HG02938 (cell line): Measurements from ENCODE around the gene PDSS2.
"Not testable (repeated sequence)": the region's sequence is repeated elsewhere in the genome, so short reads cannot be mapped to it uniquely, and the experiment has no call there.

ENCODE experiments used
- ATAC-seq: cut with Tn5 transposase; IDR thresholded peaks from one replicate; pipeline ENCODE4 v1.9.1; 2021; ENCODE audit warnings: mild to moderate bottlenecking, moderate library complexity; ENCODE audit not compliant: unreplicated experiment

The PDSS2 gene

DNA sequence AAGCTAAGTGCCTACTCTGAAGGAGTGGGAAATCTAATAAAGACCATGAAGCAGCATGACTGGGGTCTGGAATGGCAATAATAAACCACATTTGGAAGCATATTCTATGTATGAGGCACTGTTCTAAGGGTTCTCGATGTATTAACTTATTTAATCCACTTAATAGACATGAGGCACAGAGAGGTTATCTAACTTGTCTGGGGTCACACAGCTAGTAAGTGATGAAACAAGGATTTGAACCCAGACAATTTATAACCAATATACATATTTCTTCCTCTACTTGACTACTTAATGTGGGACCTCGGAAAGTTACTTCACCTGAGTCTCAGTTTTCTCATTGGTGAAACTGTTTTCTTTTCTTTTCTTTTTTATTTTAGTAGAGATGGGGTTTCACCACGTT is 131.3 kb downstream of the PDSS2 start:
- no peak for ATAC-seq

DNA sequence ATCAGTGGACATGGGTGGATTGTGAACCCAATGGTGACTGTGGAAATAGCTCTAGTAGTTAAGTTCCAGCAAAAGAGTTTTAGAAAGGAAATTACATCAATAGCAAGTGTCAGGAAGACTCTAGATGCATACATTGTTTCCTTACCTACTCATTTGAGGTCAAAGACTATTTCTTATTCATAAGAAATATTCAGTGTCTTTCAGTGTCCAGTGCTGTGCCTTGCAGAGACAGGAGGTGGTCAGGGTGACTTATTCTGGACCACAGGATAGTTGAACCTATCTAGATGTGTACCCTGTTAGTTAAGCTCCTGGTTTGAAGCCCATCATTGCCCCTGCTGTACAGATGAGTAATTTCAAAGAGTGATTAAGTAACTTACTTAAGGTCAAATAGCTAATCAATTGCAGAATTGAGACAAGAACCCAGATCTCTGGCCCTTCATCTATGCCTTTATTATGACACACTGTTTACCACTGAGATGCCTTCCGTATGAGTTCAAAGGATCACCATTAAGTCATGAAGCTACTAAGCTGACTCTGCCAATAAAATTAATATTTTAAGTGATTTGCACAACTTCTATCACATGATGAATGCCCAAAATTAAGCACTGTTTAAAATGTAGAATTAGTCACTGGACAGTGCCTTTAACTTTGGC is 136.1 kb downstream of the PDSS2 start:
- no peak for ATAC-seq

DNA sequence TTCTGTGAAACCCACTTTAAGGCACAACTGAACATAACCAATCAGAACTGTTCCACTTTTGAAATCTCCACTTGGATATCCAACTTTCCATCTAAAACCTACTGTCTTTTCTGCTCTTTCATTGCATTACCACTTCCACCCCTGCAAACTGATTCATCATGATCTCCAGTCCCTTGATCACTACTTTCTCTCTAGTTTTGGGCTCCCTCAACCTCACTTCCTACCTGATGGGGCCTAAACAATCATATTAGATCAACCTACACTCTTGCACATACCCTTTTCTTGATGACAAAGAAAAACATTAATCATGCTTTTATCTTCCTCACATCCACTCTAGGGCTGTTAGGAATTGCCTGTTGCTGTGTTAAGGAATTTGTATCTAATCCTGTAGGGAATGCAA is 137.6 kb downstream of the PDSS2 start:
- ATAC-seq: no peak

GRCh38 chr6:107319906-107320530 is 139.3 kb downstream of the PDSS2 start:
- no peak for ATAC-seq

DNA sequence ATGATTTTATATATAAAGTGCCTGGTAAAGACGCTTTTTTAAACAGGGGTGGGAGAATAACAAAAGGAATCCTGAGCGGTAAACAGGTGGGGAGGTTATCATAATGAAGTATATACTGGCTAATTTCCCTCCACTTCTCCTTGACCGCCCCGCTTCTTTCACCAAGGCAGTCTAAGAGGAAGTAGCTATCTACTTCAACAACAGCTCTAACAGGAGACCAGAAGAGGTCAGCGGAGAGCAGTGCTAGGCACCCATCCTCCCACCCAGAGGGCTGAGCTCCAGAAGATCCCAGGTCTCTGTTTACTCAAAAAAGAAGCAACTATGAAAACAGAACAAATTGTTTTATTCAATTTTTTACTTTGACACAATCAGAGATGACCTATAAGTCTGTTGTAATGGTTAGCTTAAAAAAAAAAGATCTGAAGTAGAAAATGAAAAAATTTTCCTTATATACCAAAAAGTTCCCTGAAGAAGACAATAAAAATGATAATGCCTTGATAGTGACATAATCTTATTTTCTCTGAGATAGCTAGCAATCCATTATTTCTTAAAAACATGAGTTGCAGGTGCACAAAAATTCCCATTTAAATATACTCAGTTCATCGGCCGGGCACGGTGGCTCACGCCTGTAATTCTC is 141.1 kb downstream of the PDSS2 start:
- peak; percentile 68 for ATAC-seq

- ATAC-seq: no peak
Observed at GRCh38 chr6:107315114-107315513, 144.2 kb downstream of the PDSS2 start.

DNA sequence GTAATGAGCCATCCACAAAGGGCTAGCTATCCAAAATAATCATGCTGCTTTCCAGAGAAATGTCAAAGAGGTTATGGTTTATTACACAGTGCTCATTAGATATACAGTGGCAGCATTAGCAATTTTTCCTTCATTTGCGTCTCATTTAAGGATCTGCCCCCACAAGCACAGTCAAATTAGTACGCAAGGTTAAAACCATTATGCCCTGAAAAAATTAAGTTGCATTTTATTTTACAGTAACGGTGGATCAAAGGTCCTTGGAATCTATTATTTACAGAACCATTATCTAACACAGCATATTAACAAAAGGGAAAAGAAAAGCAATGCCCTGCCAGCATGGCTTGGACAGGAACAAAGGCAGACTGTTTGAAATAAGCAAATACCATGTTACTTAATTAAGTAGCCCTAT is 144.8 kb downstream of the PDSS2 start:
- ATAC-seq: no peak

DNA sequence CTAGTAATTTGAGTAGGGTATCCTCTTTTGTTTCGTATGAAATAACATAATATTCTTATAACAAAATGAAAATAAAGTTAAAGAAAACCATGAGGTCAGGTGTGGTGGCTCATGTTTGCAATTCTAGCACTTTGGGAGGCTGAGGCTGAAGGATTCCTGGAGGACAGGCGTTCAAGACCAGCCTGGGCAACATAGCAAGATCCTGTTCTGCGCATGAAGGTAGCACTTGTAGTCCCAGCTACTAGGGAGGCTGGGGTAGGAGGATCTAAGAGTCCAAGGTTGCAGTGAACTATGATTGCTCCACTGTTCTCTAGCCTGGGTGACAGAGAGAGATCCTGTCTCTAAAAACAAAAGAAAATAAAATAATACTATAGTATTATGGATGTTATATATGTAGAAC is 145.6 kb downstream of the PDSS2 start:
- no peak for ATAC-seq

DNA sequence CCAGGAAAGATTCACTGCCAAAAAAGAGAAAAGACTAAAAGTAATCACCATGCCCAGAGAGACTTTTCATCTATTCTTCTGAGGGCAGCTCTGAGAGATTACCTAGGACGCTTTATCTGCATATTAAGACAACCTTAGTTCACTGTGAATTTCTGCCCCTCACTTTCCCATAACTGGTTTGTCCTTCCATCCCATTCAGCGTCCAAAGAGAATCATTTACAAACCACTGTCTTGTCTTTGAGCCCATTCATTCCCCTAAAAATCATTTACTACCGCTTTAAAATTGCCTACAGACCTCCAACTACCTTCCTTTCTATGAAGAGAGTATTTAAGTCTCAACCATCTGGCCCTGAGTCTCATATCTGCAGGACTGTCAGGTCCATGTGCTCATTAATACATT is 149.0 kb downstream of the PDSS2 start:
- no peak for ATAC-seq

DNA sequence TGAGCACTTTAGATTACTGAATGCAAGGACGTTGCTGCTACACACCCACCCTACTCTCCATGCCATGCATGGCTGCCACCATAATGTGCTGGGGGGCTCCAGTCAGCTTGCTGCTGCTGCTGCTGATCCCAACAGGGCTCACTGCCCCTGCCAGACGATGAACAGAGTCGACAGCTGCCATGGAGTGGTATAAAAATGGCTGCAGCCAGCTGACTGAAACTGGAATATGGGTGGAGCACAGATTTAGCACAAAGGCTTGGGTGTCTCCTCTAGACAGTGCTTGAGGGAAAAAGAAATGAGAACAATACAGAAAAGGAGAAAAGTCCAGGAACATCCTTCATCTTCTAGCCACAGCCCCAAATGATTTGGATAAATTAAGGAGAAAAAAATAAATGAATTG is 150.7 kb downstream of the PDSS2 start:
- ATAC-seq: no peak

- ATAC-seq: not testable (repeated sequence)
Observed at GRCh38 chr6:107305994-107306393, 153.4 kb downstream of the PDSS2 start.

DNA sequence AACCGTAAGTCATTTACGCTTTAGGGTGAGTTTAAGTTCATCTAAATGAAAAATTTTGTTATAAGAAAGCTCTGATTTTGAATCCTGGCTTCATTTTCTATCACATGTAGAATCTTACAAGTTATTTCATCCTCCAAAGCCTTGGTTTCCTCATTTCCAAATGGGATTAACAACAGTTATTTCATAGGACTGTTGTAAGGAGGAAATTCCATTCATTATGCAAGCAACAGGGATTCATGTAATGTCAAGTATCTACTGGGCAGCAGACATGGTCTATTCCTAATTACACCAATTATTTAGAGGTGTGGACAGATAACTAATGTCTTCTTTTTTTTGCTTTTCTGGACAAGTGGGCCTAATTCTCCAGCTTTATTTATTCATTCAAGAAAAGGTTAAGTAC is 154.0 kb downstream of the PDSS2 start:
- no peak for ATAC-seq

DNA sequence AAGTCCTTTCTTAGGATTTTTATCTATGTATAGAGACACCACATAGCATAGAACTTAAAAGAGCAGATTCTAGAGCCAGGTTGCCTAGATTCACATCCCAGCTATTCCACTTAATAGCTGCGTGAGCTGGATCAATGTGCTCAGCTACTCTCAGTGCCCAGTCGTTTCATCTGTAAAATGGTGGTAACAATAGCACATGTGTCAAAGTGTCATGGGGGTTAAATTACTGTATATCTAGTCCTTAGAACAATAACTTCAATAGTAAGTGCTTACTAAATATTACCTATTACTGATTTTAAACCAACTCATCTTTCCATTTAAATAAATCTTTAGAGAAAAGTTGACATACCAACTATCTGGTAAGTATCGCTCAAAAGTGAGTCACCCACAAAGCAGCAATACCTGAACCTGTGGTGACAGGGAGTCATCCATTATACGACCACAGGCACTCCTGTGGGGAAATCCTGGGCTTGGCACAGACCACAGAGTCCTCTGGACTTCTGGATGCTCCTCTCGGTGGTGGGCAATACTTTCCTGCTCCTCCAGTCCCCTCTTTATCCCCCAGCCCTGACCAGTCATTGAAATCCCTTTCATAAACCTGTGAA is 154.8 kb downstream of the PDSS2 start:
- ATAC-seq: no peak

DNA sequence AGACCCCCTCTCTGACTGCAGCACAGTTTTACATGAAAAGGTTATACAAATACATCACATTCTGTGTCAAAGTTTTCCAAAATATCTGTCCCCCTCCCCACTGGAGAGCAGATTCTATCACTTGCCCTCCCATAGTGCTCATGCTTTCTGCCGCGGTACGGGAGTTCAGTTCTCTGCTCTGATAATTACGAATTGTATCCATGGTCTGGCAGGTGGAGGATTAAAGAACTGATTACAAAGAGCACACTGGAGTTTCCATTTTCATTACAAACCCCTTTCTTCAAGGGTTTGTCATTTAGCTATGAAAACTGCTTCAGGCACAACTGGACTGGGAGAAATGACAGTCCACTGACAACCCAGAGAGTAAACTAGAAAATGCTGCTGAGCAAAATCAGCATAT is 166.0 kb downstream of the PDSS2 start:
- ATAC-seq: no peak

DNA sequence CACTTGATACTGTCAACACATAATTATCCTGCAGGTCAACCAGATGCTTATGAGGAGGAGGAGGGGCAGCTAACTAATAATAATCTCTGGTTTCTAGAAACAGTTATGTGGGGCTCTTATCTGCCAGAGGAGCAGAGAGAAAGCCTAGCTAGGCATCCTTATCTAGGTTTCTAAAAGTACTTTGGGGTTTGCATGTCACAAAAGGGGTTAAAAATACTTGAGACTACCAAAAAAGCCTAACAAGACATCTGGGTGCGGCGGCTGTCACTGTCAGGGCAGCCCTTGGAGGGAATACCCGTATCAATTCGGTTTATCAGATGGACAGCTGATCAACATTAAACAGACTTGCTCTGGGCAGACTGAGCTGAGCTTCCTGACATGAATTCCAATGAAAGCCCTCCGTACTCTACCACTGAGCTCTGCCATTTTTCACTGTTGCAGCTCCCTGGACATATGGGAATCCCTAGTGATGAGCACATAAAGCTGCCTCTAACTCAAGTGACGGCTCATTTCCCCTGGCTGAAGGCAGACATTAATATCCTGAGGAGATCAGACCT is 166.6 kb downstream of the PDSS2 start:
- no peak for ATAC-seq

DNA sequence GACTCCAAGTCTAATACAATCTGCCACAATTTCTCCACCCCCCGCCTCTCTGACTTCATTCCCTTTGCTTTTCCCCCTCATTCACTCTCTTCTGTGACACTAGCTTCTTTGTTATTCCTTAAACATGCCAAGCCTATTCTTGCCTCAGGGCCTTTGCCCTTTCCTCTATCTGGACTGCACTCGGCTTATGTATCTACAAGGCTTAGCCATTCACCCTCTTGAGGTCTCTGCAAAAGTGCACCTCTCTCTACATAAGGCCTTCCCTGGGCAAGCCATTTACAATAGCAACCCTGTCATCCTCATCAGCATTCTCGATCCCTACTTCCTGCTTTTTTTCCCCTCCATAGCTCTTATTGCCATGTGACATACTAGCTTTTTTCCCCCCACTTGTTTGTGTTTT is 168.9 kb downstream of the PDSS2 start:
- ATAC-seq: no peak

GRCh38 chr6:107289258-107289657 is 170.1 kb downstream of the PDSS2 start:
- ATAC-seq: not testable (repeated sequence)

DNA sequence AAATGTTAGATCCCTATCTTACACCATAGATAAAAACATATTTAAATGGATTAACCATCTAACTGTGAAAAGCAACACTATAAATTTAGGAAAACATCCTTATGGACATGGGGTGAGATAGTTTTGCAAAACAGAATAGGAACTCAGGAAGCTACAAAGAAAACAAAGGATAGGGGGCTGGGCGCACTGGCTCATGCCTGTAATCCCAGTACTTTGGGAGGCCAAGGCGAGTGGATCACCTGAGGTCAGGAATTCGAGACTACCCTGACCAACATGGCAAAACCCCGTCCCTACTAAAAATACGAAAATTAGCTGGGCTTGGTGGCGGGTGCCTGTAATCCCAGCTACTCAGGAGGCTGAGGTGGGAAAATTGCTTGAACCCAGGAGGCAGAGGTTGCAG is 173.7 kb downstream of the PDSS2 start:
- ATAC-seq: not testable (repeated sequence)

- no peak for ATAC-seq
Observed at GRCh38 chr6:107284805-107285204, 174.6 kb downstream of the PDSS2 start.

GRCh38 chr6:107280791-107281190 is 178.6 kb downstream of the PDSS2 start:
- ATAC-seq: no peak

DNA sequence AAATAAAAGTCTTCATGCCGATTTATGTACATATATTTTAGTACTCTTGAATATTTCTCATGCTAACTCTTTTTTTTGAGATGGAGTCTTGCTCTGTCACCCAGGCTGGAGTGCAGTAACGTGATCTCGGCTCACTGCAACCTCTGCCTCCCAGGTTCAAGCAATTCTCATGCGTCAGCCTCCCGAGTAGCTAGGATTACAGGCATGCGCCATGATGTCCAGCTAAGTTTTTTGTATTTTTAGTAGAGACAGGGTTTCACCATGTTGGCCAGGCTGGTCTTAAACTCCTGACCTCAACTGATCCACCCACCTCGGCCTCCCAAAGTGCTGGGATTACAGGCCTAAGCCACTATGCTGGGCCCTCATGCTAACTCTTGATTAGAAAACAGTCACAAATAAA is 179.4 kb downstream of the PDSS2 start:
- ATAC-seq: not testable (repeated sequence)
